H1 (cell line): Measurements from ENCODE around the gene RETREG3. TPM values are rescaled to one million over a fixed set of nuclear protein-coding genes. Genes with fewer than 3 reads are reported as not detected.
"Not testable (repeated sequence)": the region's sequence is repeated elsewhere in the genome, so short reads cannot be mapped to it uniquely, and the experiment has no call there.

Experiments
- CTCF ChIA-PET: fragments of 300-600 bp; sonication (Branson Sonifier 250); formaldehyde crosslinking; loops from one replicate; lab custom pipeline; 2021; ENCODE audit not compliant: partially characterized antibody; lab: Charles Lee
- POLR2A ChIA-PET: fragments of 300-600 bp; sonication (Branson Sonifier 250); formaldehyde crosslinking; loops from one replicate; lab custom pipeline; 2021; ENCODE audit warnings: inconsistent platforms; ENCODE audit not compliant: partially characterized antibody; lab: Charles Lee
- DNase-seq, 2 experiments: peaks; one replicate each; pipeline versions ENCODE4 v3.0.0 to v3.0.0-alpha.2; 2010 to 2022; ENCODE audit warnings: low spot score in 2 of 2, low read depth in 1 of 2, mixed read lengths in 1 of 2
- FAIRE-seq: peaks from 2 replicates; lab custom pipeline; 2011; peaks lifted over from hg19 to GRCh38; lab: Jason Lieb, UNC
- H2AFZ ChIP-seq: 2 replicates; pipeline ENCODE4 v1.8.1; 2012; ENCODE audit warnings: low read length, inconsistent platforms
- H2AK5ac ChIP-seq: 2 replicates; pipeline ENCODE4 v1.6.1; 2013; ENCODE audit warnings: low read depth, low read length
- H2BK120ac ChIP-seq: replicated peaks from 2 replicates; pipeline ENCODE3; 2013; ENCODE audit warnings: low read depth, low read length, inconsistent platforms
- H2BK12ac ChIP-seq: 2 replicates; pipeline ENCODE4 v1.6.1; 2013; ENCODE audit warnings: low read depth, low read length
- H2BK15ac ChIP-seq: 2 replicates; pipeline ENCODE4 v1.6.1; 2013; ENCODE audit warnings: low read length
- H2BK20ac ChIP-seq: 2 replicates; pipeline ENCODE4 v1.6.1; 2013; ENCODE audit warnings: low read length
- H2BK5ac ChIP-seq: 2 replicates; pipeline ENCODE4 v1.6.1; 2013; ENCODE audit warnings: low read depth, low read length
- H3K14ac ChIP-seq: 2 replicates; pipeline ENCODE4 v1.6.1; 2013; ENCODE audit warnings: inconsistent platforms; ENCODE audit not compliant: insufficient read length
- H3K18ac ChIP-seq: 2 replicates; pipeline ENCODE4 v1.6.1; 2013; ENCODE audit warnings: low read length; ENCODE audit errors: extremely low read depth
- H3K23ac ChIP-seq: 2 replicates; pipeline ENCODE4 v1.6.1; 2013; ENCODE audit warnings: inconsistent platforms; ENCODE audit not compliant: insufficient read length
- H3K23me2 ChIP-seq: 2 replicates; pipeline ENCODE4 v1.6.1; 2013; ENCODE audit warnings: low read depth, low read length
- H3K27ac ChIP-seq: 2 replicates; pipeline ENCODE4 v1.6.1; 2011; ENCODE audit warnings: low read depth, low read length, inconsistent platforms
- H3K27me3 ChIP-seq, 4 experiments: replicated peaks in 1 of 4; 1 replicate in 1 of 4; 2 replicates in 3 of 4; pipeline versions ENCODE4 v1.6.1 to v1.8.1; 2011 to 2013; ENCODE audit warnings: low read length in 3 of 4, mild to moderate bottlenecking in 3 of 4, inconsistent platforms in 2 of 4, mixed read lengths in 2 of 4, moderate library complexity in 1 of 4; ENCODE audit not compliant: control insufficient read depth in 3 of 4, insufficient read depth in 3 of 4; ENCODE audit errors: extremely low read depth in 1 of 4
- H3K36me3 ChIP-seq, 4 experiments: 2 replicates each; pipeline versions ENCODE4 v1.6.1 to v1.8.1; 2011 to 2013; ENCODE audit warnings: mild to moderate bottlenecking in 4 of 4, low read length in 3 of 4, moderate library complexity in 2 of 4, control low read depth in 1 of 4, inconsistent platforms in 1 of 4; ENCODE audit not compliant: insufficient read depth in 4 of 4, control insufficient read depth in 2 of 4
- H3K4ac ChIP-seq: replicated peaks from 2 replicates; pipeline ENCODE3; 2013; ENCODE audit warnings: low read length, low read depth, mixed read lengths, inconsistent platforms; ENCODE audit not compliant: insufficient read length
- H3K4me1 ChIP-seq, 4 experiments: replicated peaks in 1 of 4; 1 replicate in 1 of 4; 2 replicates in 3 of 4; pipeline versions ENCODE4 v1.6.1 to v1.8.1; 2011 to 2013; ENCODE audit warnings: low read length in 3 of 4, inconsistent platforms in 2 of 4, mixed read lengths in 1 of 4; ENCODE audit not compliant: insufficient read depth in 4 of 4, control insufficient read depth in 3 of 4
- H3K4me2 ChIP-seq, 2 experiments: 2 replicates each; pipeline versions ENCODE4 v1.6.1 to v1.8.1; 2011 to 2013; ENCODE audit warnings: low read depth in 2 of 2, low read length in 2 of 2, control low read depth in 1 of 2, inconsistent platforms in 1 of 2, mild to moderate bottlenecking in 1 of 2; ENCODE audit not compliant: insufficient read depth in 1 of 2
- H3K4me3 ChIP-seq, 4 experiments: fragments of 200-600, 300-600 bp in 1 of 4; sonication (generic), shearing (Covaris generic), sonication (Bioruptor Twin) in 1 of 4; 2 replicates each; pipeline versions ENCODE4 v1.5.1 to v1.8.1; 2011 to 2016; ENCODE audit warnings: low read length in 4 of 4, low read depth in 3 of 4, control low read depth in 2 of 4, inconsistent platforms in 2 of 4, mild to moderate bottlenecking in 2 of 4, mixed read lengths in 1 of 4, moderate library complexity in 1 of 4; ENCODE audit not compliant: insufficient read depth in 2 of 4; ENCODE audit errors: extremely low read depth in 1 of 4
- H3K56ac ChIP-seq: replicated peaks from 2 replicates; pipeline ENCODE3; 2013; ENCODE audit warnings: low read depth, mild to moderate bottlenecking, mixed read lengths, low read length, inconsistent platforms; ENCODE audit not compliant: insufficient read length
- H3K79me1 ChIP-seq: 2 replicates; pipeline ENCODE4 v1.6.1; 2013; ENCODE audit warnings: low read depth, low read length, control low read depth
- H3K79me2 ChIP-seq, 2 experiments: 2 replicates each; pipeline versions ENCODE4 v1.6.1 to v1.8.1; 2012 to 2013; ENCODE audit warnings: low read length in 2 of 2, mild to moderate bottlenecking in 2 of 2, inconsistent platforms in 1 of 2; ENCODE audit not compliant: insufficient read depth in 2 of 2, control insufficient read depth in 1 of 2
- H3K9ac ChIP-seq, 4 experiments: replicated peaks in 1 of 4; 1 replicate in 1 of 4; 2 replicates in 3 of 4; pipeline versions ENCODE4 v1.6.1 to v1.8.1; 2011 to 2013; ENCODE audit warnings: low read depth in 3 of 4, low read length in 3 of 4, control low read depth in 2 of 4, mild to moderate bottlenecking in 2 of 4, moderate library complexity in 2 of 4, inconsistent platforms in 1 of 4; ENCODE audit errors: extremely low read depth in 1 of 4
- H3K9me3 ChIP-seq, 2 experiments: 2 replicates each; pipeline versions ENCODE4 v1.6.1 to v1.8.1; 2012 to 2013; ENCODE audit warnings: mild to moderate bottlenecking in 2 of 2, moderate library complexity in 2 of 2, control low read depth in 1 of 2, inconsistent platforms in 1 of 2, low read depth in 1 of 2, low read length in 1 of 2, mixed read lengths in 1 of 2; ENCODE audit not compliant: insufficient read depth in 2 of 2
- H4K20me1 ChIP-seq, 2 experiments: replicated peaks in 1 of 2; 2 replicates each; pipeline versions ENCODE3 to v1.8.1; 2011 to 2013; ENCODE audit warnings: inconsistent platforms in 2 of 2, low read length in 2 of 2, mild to moderate bottlenecking in 1 of 2; ENCODE audit not compliant: insufficient read depth in 2 of 2, control insufficient read depth in 1 of 2
- H4K5ac ChIP-seq: 2 replicates; pipeline ENCODE4 v1.6.1; 2013; ENCODE audit warnings: low read length, low read depth, mixed read lengths, inconsistent platforms; ENCODE audit not compliant: insufficient read length
- H4K8ac ChIP-seq: 2 replicates; pipeline ENCODE4 v1.8.0; 2013; ENCODE audit warnings: mild to moderate bottlenecking, moderate library complexity, low read length, inconsistent platforms; ENCODE audit not compliant: insufficient read depth; ENCODE audit errors: extremely low read depth
- H4K91ac ChIP-seq: replicated peaks from 2 replicates; pipeline ENCODE3; 2013; ENCODE audit warnings: low read length, mixed read lengths, inconsistent platforms; ENCODE audit not compliant: insufficient read length
- WGBS, 2 experiments: shearing (Covaris generic) in 1 of 2; methylation state at CpG; one replicate each; pipeline versions ENCODE4 v1.1.6 to v1.1.7; 2013 to 2015; ENCODE audit warnings: low lambda C conversion rate in 2 of 2, mixed read lengths in 2 of 2, inconsistent platforms in 1 of 2, low coverage in 1 of 2, missing lambda C conversion rate in 1 of 2; ENCODE audit not compliant: insufficient replicate concordance in 2 of 2, insufficient coverage in 1 of 2, insufficient read length in 1 of 2; ENCODE audit errors: extremely low coverage in 1 of 2, missing lambda C conversion rate in 1 of 2; 5-methylcytosine and 5-hydroxymethylcytosine counted together
- polyA plus RNA-seq, 7 experiments: library from polyadenylated mRNA; depleted of rRNA in 3 of 7; stranded (reverse) in 5 of 7; unstranded in 2 of 7; fragments of >200 nt in 5 of 7; fragments of 200-250 nt in 2 of 7; gene quantifications; 1 replicate in 5 of 7; 2 replicates in 1 of 7; 4 replicates in 1 of 7; pipeline versions ENCODE4 v1.2.1 to v1.2.3, GENCODE V29; 2011 to 2013; ENCODE audit warnings: missing spikeins in 2 of 7, mixed read lengths in 2 of 7
- total RNA-seq: library from RNA; stranded (reverse); fragmentation: NEBNext Ultra II Directional; extraction: Animal tissue kit (Norgen Biotek cat#: 25700); gene quantifications from 2 replicates; pipeline ENCODE4 v1.2.1, GENCODE V29; 2021

The RETREG3 gene
- total and polyA plus RNA-seq, 2 of the 8 experiments (the other 6 are each of a cell fraction or from before 2014, with no cell fraction given): 23.7 to 42.6 TPM

GRCh38 chr17:42627032-42627764 lies 18.0 kb upstream of the RETREG3 start:
- H4K91ac ChIP-seq, H2BK120ac ChIP-seq, H3K23me2 ChIP-seq, H3K14ac ChIP-seq, H2BK15ac ChIP-seq, H3K79me2 ChIP-seq, H3K27ac ChIP-seq, H2BK20ac ChIP-seq, H4K20me1 ChIP-seq, DNase-seq, H3K9me3 ChIP-seq, H3K79me1 ChIP-seq, H2BK5ac ChIP-seq, H3K4me1 ChIP-seq, H3K27me3 ChIP-seq, H3K4me3 ChIP-seq, H3K4ac ChIP-seq, H2AFZ ChIP-seq, H3K36me3 ChIP-seq, H3K18ac ChIP-seq, H2BK12ac ChIP-seq, H3K23ac ChIP-seq, H2AK5ac ChIP-seq, H3K56ac ChIP-seq, FAIRE-seq, H3K9ac ChIP-seq, H4K5ac ChIP-seq, H3K4me2 ChIP-seq: not testable (repeated sequence)
- H4K8ac ChIP-seq: peak overlapping the region; percentile 35; the same call in 1 of the 2 replicates
- WGBS, 2 experiments: 96% methylated on average over 6 of the region's 6 CpGs; no CpG with 5 or more reads in 1 of the 2 experiments
- ChIA-PET CTCF (interaction anchor here (0.5 to 1.8 kb wide), 9 partner anchors 9 to 171 kb away, joined by 3 to 6 read pairs (median 4); partner anchors contain the start of gene PSMC3IP), POLR2A (interaction anchor here (0.7 to 1.5 kb wide), 6 partner anchors 9 to 52 kb away, joined by 3 to 5 read pairs (median 4); no protein-coding TSS in a partner anchor)
